ENCODE data around the gene DAAM2.

DAAM2 gene

DNA sequence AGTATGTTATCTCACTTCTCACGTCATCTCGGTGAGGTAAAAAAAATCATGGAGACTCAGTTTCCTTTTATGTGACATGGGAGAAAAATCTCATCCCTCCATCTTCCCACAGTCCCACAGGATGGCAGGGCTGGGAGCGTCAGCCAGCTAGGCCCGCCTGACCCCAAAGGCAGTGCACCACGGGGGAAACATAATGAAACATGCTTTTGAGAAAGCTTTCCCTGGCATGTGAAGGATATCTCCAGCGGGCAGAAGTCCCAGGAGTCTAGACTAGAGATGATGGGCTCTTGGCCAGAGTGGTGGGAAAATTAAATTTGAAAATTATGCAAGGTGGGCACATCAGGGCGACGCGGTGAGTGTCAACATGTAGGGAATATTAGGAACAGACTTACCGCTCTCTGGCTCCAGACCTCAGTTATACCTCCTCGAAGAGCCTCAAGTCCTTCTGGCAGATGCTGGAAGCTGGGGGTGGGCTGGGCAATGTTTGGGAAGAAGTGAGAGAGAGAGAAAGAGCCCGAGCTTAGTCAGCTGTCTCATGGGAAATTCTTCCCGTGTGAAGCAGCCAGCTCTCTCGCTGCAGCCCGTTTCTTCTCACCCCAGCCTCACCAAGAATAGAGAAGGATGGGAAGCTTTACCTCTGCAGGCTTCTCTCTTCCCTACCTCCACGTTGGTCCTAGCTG is 89.8 kb downstream of the DAAM2 start:
- in situ Hi-C loops (cut with MboI; ENCODE audit: low sequenced_read_pairs), result no loop called here

DNA sequence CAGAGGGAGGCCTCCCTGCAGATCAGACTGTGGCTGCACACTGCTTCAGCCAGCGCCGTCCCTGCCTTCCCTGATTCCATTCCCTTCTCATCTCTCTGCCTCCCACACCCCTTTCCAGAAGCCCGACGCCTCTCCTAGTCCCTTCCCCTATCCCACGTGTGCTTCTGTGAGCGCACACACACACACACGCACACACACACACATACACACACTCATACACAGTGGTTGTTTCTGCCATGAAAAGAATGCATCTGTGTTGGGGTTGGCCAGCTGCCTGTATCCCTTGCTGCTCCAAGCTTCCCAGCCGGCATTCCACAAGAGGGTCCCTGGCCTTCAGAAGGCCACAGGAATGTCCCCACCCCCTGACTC is 90.3 kb downstream of the DAAM2 start:
- in situ Hi-C loops (cut with MboI; ENCODE audit: low sequenced_read_pairs), result no loop called here

DNA sequence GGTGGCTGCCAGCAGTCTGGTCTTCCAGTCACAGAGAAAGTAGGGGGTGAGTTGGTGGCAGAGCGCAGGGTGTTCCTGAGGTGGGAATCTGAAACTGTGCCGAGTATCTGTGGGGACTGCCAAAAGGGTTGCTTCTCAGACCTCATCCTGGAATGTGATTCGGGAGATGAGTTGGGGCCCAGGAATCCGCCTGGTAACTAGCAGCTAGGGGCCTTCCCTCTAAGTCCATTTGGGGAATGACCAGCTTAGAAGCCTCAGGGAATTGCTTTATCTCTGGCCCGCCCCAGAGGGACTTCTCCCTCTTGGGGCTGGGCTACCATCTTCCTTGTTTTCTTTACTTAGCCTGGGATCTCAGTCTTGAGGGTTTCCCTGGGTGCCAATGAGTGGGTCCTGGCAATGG is 92.5 kb downstream of the DAAM2 start:
- in situ Hi-C loops (cut with MboI; ENCODE audit: low sequenced_read_pairs), result no loop called here

DNA sequence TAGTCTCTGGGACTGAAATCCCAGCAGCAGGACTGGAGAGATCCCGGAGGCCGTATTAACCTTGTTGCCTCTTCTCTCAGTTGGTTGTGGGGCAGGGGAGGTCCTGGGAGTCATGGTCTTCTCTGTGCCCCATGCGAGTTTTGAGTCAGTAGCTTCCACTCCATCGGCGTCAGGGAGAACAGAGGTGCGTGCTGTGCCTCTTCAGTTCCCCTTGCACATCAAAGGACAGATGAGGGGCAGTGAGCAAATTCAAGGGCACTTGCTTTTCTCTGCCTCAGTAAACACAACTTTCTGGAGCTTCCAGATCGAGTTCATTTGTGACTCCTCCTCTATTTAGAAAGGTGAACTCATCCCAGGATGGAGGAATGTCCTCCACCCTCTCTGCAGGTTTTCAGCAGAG is 93.5 kb downstream of the DAAM2 start:
- in situ Hi-C loops (cut with MboI; ENCODE audit: low sequenced_read_pairs), result no loop called here

DNA sequence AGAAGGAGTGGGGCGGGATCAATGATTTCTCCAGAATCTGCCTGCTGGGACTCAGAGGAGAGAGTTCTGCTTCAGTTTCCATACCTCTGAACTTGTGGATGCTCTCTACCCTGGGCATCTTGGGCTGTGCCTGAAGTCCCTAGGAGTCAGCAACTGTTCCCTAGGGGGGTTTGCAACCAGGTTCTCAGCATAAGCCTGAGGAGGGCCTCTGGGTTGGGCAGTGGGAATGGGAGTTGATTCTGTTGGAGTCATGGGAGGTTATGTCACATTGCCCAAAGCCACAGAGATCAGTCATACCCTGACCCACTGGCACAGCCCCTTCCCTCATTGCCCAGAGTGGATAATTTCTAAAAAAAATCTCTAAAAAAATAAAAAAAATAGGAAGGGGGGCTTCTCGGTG is 94.7 kb downstream of the DAAM2 start:
- in situ Hi-C loops (cut with MboI; ENCODE audit: low sequenced_read_pairs), result no loop called here

DNA sequence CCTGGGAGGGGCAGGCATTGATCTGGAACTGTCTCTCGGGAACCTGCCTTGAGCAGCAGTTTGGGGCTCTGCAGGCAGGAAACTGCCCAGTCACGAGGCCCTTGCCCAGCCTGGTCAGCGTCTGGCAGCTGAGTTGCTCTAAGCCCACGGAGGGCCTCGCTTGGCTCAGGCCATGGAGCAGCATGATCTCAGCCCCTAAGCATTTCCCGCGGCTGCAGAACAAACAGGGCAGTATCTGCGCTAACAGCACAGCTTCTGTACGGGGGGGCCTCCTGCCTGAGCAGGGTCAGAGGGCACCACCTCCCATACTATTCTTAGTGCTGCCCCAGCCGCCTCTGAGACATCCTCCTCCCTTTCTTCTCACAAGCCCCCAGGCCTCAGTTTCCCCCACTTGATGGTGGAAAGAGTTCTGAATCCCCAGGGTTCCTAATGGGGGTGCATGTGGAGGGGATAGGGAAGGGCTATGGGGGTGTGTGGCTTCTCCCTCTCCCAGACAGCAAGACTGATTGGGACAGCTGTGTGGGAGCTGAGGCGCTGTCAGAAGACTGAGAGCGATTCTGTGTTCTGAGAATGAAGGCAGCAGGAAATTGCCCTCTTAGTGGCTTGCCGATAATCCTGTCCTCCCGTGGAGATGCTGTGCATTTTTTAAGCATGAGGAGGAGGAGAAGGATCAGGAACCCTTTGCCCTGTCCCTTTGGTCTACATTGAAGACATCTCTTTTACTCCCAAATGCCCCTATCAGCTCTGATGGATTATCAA is 95.7 kb downstream of the DAAM2 start:
- in situ Hi-C loops (cut with MboI; ENCODE audit: low sequenced_read_pairs), result no loop called here

DNA sequence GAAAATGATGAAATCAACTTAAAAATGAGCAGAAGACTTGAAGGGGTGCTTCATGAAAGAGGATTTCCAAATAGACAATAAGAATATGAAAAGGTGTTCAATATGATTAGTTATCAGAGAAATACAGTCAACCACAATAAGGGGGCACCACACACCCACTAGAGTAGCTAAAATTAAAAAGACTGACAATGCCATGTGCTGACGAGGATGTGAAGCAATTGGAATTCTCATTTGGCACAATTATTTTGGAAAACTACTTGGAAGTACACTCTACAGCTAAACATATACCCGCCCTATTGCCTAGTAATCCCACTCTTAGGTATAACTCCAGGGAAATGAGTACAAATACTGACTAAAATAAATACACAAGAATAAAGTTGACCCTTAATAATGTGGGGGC is 97.1 kb downstream of the DAAM2 start:
- in situ Hi-C loops (cut with MboI; ENCODE audit: low sequenced_read_pairs), result no loop called here

DNA sequence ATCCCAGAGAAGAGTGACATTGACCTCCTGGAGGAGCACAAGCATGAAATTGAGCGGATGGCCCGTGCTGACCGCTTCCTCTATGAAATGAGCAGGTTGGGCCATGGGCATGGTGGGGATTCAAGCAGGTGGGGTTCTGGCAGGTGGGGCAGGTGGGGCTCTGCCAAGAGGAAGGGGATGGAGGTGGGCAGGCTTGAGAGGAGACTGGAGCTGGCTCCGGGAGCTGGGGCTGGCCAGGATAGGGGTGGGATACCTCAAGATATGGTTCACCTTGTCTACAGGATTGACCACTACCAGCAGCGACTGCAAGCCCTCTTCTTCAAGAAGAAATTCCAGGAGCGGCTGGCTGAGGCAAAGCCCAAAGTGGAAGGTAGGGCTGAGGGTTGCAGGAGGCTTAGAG is 99.2 kb downstream of the DAAM2 start:
- in situ Hi-C loops (cut with MboI; ENCODE audit: low sequenced_read_pairs), result no loop called here

DNA sequence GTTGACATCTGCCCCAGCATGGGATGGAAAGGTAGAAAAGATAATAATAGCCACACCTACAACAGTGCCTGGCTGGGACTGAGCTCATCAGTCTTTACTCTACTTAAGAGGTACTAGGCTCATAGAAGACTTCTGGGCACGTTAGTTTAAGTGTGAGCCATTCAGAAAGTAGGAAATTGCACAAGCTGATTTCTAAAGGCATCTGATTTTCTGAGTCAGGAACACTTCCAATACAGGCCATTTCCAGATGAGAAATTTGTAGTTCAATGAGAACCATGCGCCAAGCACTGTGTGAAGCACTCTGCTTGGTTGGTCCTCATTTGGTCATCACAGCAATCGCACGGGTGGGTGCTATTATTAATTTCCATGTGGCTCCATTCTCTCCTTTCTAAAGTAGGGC is 99.8 kb downstream of the DAAM2 start:
- in situ Hi-C loops (cut with MboI; ENCODE audit: low sequenced_read_pairs), result no loop called here

DNA sequence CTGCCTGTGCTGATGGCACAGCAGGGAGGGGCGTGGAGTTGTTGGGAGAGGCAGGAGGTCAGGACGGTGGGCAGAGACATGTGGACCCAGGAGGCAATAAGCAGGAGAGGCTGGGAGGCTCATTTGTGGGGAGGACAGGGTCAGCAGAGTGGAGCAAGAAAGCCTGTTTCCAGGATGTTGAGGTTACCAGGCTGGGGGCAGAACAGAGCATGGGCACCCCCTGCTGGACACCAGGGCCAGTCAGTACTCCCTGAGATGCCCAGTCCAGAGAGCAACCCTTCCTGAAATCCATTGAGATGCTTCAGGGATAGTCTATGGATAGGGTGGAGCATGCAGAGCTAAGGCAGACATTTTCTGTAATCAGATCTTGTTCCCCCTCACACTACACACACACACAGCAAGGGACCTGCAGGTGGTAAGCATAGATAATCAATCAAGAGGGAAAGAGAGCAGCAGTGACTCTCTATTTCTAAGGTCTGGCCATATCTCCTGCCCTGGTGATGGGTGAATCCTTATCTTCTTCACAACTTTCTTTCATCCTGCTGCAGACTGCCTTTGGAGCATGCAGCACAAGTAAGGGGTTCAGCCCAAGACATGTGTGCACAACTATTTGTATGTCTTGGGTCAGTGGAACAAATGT is 100.4 kb downstream of the DAAM2 start:
- in situ Hi-C loops (cut with MboI; ENCODE audit: low sequenced_read_pairs), result no loop called here

DNA sequence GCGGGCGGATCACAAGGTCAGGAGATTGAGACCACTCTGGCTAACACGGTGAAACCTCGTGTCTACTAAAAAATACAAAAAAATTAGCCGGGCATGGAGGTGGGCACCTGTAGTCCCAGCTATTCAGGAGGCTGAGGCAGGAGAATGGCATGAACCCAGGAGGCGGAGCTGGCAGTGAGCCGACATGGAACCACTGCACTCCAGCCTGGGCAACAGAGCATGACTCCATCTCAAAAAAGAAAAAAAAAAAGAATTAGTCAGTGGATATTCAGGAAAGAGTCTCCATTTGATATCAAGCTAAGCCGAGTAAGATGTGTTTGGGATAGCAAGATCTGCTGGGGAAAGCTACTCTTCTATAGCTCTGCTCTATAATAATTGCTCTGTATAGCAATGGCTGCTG is 101.1 kb downstream of the DAAM2 start:
- in situ Hi-C loops (cut with MboI; ENCODE audit: low sequenced_read_pairs), result no loop called here

DNA sequence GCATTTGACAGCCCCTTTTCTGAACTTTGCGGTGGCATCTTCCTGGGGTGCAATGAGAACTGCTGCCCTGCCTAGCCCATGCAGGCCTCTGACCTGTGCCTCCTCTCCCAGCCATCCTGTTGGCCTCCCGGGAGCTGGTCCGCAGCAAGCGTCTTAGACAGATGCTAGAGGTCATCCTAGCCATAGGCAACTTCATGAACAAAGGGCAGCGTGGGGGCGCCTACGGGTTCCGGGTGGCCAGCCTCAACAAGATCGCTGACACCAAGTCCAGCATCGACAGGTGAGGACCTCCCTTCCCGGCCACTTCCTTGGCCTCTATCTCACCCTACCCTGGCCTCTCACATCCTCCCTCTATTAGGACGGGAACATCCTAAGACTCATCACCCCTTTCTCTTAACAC is 104.5 kb downstream of the DAAM2 start:
- in situ Hi-C loops (cut with MboI; ENCODE audit: low sequenced_read_pairs), result no loop called here

DNA sequence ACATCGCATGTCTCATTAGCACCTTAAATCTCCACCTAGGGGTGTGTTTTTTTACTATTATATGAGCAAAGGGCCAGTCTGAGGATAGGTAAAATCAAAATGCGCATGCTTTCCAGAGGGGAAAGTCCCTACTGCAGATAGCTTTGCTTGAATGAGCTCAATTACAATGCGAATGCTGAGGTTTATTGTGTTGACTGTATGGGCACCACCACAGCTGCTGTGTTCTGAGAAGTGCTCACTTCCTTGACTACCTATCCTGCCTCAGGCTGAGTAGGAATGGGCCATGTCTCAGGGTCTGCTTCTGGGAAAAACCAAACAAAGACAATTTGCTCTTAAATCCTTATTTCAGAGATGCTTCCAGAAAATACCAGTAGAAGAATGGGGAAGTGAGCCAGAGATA is 105.5 kb downstream of the DAAM2 start:
- in situ Hi-C loops (cut with MboI; ENCODE audit: low sequenced_read_pairs), result no loop called here

DNA sequence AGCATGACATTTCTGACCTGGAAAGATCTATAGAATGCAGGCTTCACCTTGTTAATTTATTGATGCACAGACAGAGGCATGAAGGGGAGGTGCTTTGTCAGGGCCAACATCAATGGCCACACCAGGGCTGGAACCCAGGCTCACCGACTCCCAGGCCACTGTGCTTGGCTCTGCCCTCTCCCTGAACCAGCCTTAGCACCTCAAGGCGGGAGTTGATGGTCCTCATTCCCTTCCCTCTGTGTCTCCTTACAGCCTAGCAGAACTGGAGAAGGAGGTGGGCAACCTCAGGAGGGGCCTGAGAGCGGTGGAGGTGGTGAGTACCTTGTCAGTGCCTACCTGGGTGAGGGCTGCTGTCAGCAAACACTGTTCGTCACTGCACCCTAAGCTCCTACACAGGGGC is 106.4 kb downstream of the DAAM2 start:
- in situ Hi-C loops (cut with MboI; ENCODE audit: low sequenced_read_pairs), result no loop called here

DNA sequence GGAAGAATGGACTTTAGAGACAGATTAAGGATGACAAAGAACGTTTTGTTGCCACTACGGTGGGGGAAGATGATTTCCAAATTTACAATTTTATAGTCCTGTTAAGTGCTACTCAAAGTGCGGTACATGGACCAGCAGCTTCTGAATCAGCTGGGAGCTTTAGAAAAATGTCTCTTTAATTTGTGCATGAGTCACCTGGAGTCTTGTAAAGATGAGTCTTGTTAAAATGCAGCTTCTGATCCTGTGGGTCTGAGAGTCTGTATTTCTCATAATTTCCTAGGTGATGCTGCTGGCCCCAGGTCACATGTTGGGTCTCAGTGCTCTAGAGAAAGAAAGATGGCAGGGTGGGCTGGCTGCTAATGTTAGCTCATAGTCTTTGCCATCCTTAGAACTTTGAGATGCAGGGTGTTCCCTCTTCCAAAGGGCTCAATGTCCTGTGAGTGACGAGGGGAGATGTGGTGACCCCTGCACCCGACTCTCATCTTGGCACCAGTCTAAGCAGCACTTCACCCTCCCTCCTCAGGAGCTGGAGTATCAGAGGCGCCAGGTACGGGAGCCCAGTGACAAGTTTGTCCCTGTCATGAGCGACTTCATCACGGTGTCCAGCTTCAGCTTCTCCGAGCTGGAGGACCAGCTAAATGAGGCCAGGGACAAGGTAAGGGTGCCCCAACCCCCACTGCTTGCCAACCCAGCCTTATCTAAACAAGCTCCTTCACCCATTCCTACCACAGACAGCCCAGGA is 107.5 kb downstream of the DAAM2 start:
- in situ Hi-C loops (cut with MboI; ENCODE audit: low sequenced_read_pairs), result no loop called here

DNA sequence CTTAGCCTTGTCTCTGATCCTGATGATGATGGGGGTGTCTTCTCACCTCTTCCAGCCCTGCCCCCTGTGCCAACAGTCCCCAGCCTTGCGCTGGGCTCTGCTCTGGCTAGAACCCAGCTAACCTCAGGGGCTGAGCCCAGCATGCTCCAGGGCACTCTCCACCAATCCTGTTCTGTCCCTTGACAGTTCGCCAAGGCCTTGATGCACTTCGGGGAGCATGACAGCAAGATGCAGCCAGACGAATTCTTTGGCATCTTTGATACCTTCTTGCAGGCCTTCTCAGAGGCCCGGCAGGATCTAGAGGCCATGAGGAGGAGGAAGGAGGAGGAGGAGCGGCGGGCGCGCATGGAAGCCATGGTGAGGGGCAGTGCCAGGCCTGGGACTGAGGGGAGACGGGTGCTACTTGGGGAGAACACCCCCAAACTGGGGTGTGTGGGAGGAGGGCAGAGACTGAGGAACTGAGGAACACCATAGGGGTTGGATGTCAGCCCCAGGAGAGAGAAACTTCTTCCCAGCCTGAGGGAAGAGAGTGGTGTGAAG is 109.0 kb downstream of the DAAM2 start:
- in situ Hi-C loops (cut with MboI; ENCODE audit: low sequenced_read_pairs), result no loop called here

DNA sequence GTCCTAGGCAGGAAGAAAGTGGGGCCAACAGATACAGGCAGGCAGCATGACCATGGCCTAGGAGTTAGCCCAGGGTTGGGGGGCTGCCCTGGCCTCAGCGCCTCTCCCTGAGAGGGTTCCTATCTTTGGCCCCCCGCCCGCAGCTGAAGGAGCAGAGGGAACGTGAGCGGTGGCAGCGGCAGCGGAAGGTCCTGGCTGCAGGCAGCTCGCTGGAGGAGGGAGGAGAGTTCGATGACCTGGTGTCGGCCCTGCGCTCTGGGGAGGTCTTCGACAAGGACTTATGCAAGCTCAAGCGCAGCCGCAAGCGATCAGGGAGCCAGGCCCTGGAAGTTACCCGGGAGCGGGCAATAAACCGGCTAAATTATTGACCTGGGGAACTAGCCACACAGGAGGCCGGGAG is 109.5 kb downstream of the DAAM2 start:
- in situ Hi-C loops (cut with MboI; ENCODE audit: low sequenced_read_pairs), result no loop called here

DNA sequence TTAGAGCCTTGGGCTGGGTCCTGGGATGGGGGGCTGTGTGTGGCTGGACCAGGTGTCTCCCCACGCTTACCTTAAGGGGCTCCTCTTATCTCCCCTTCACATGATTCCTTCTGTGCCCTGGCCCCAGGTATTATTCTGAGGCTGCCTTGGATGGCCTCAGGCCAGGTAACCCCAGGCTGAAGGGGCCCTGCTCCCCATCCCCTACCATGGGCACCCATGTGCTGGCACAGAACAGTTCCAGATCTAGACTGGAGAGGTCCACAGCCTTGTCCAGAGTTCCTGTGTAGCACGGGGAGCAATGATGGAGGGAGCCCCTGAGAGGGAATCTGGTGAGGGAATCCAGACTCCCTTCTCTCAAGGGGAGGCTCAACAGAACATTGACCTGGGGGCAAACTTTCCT is 110.0 kb downstream of the DAAM2 start:
- in situ Hi-C loops (cut with MboI; ENCODE audit: low sequenced_read_pairs), result no loop called here

DNA sequence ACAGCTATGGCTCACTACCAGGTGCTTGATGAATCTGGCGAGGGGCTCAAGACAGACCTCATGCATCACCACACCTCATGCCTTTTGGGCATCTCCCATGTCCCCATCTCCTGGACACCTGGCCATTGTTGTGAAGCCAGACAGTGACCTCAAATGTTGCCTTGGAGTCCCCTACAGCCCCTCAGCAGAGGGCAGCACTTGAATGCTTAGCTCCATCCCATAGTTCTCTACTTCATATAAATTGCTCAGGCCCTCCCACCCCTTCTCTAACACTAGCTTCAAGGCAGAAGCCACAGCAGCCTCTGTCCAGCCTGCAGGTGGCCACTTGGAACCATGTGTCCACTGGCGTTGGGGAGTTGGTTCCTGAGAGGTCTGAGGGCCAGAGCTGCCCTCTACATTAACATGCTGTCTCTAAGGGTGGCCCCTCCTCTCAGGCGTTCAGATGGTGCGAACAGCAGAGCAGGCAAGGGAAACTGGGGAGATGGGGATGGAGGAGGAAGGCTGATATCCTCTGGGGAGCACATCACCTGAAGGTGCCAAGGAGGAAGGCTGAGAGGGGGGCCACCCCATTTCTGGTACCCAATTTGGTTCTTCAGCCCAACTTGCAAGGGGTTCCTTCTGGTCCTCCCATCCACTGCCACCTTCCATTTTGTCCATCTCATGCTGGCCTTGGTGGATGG is 110.8 kb downstream of the DAAM2 start:
- in situ Hi-C loops (cut with MboI; ENCODE audit: low sequenced_read_pairs), result no loop called here

DNA sequence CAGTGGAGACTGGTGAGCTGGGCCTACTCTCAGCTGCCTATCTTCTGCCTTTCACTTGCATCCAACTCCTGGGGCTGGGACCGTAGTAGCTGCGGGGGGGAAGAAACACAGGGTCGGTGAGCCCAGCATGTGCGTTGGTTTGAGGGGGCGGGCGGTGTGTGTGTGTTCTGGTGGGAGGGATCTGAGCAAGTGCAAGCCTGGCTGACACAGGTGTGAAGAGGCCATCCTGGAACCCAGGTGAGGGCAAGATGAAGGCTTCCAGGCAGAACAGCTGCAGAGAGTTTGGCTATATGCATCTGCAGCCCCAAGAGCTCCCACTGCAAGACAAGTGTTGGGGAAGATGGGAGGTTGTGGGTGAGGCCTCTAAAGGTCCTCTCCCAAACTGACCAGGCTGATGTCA is 111.5 kb downstream of the DAAM2 start:
- in situ Hi-C loops (cut with MboI; ENCODE audit: low sequenced_read_pairs), result no loop called here
